ENCODE results near the gene MARCKS. TPM values are rescaled to one million over a fixed set of nuclear protein-coding genes. Genes with fewer than 3 reads are reported as not detected.

Gene MARCKS
- total RNA-seq, 2 experiments from 2014 or later = 0.47 to 0.83 TPM

- no peak overlapping the region for H3K4me3 Mint-ChIP-seq
- H3K27me3 Mint-ChIP-seq = peaks cover 14% of the 10 kb centered on the region
- H3K27ac Mint-ChIP-seq = no peak overlapping the region
- DNase-seq (no peak), ATAC-seq (no peak)
- H3K36me3 Mint-ChIP-seq (ENCODE audit: low read depth) = no peaks in the 10 kb centered on the region
- ChIA-PET POLR2A (no interaction called here), CTCF (interaction anchor here (0.7 kb wide), 1 partner anchor 9 kb away, joined by 3 read pairs; no protein-coding TSS in a partner anchor)
- H3K4me1 Mint-ChIP-seq (ENCODE audit: low read depth) = no peaks in the 10 kb centered on the region
- TF ChIP-seq CTCF (IDR thresholded peaks at IDR 0.05) = no peak
- intact Hi-C loops (cut with micrococcal nuclease) = no loop called here
- no peaks in the 10 kb centered on the region for H3K9me3 Mint-ChIP-seq
Measured at GRCh38 chr6:113820761-113821160, 36.4 kb upstream of the MARCKS start.

GRCh38 chr6:113821445-113821844 lies 35.7 kb upstream of the MARCKS start:
- Mint-ChIP-seq H3K9me3 (no peaks in the 10 kb centered on the region), H3K27me3 (peaks cover 14% of the 10 kb centered on the region), H3K4me3 (no peak overlapping the region), H3K4me1 (ENCODE audit: low read depth) (no peaks in the 10 kb centered on the region), H3K27ac (no peak overlapping the region), H3K36me3 (ENCODE audit: low read depth) (no peaks in the 10 kb centered on the region)
- POLR2A ChIA-PET = no interaction called here
- intact Hi-C loops (cut with micrococcal nuclease) = no loop called here
- no peak for TF ChIP-seq CTCF (IDR thresholded peaks at IDR 0.05)
- ATAC-seq (no peak), DNase-seq (no peak)
- CTCF ChIA-PET = interaction anchor here (0.7 kb wide), 1 partner anchor 8 kb away, joined by 3 read pairs; no protein-coding TSS in a partner anchor

GRCh38 chr6:113823916-113824315 lies 33.2 kb upstream of the MARCKS start:
- CTCF ChIA-PET = no interaction called here
- no peak for DNase-seq

GRCh38 chr6:113824411-113824810 lies 32.7 kb upstream of the MARCKS start:
- TF ChIP-seq CTCF (IDR thresholded peaks at IDR 0.05) = no peak
- H3K4me3 Mint-ChIP-seq = no peak overlapping the region
- H3K4me1 Mint-ChIP-seq (ENCODE audit: low read depth) = no peaks in the 10 kb centered on the region
- H3K9me3 Mint-ChIP-seq = no peaks in the 10 kb centered on the region
- DNase-seq (no peak), ATAC-seq (no peak)
- intact Hi-C loops (cut with micrococcal nuclease) = no loop called here
- H3K36me3 Mint-ChIP-seq (ENCODE audit: low read depth) = no peaks in the 10 kb centered on the region
- H3K27me3 Mint-ChIP-seq = peaks cover 22% of the 10 kb centered on the region
- CTCF ChIA-PET = no interaction called here
- POLR2A ChIA-PET = no interaction called here
- no peak overlapping the region for H3K27ac Mint-ChIP-seq

More at GRCh38 chr6:113823916-113824315, 33.2 kb upstream of the MARCKS start:
- no peaks in the 10 kb centered on the region for H3K4me1 Mint-ChIP-seq (ENCODE audit: low read depth)
- peaks cover 20% of the 10 kb centered on the region for H3K27me3 Mint-ChIP-seq
- no peak overlapping the region for H3K27ac Mint-ChIP-seq
- H3K36me3 Mint-ChIP-seq (ENCODE audit: low read depth) = no peaks in the 10 kb centered on the region
- intact Hi-C loops (cut with micrococcal nuclease) = no loop called here
- POLR2A ChIA-PET = no interaction called here
- no peak for TF ChIP-seq CTCF (IDR thresholded peaks at IDR 0.05)
- H3K4me3 Mint-ChIP-seq = no peak overlapping the region
- H3K9me3 Mint-ChIP-seq = no peaks in the 10 kb centered on the region
- no peak for ATAC-seq

DNA sequence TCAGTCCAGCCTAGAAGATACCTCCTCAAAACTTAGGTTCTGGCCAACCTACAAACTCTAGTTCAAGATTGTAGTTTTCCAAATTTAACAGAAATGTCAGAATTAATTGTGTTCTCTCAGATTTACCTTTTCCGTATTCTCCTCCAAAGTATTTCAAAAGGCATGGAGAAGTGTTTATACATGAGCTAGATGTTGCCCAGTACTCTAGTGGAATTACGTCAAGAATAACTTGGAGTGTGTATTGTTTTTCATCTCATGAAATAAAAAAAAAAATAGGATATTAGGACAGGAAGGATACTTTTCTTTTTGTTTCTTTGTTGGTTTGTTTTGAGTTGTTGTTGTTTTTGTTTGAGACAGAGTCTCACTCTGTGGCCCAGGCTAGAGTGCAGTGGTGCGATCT lies 32.3 kb upstream of the MARCKS start:
- ChIA-PET CTCF (no interaction called here), POLR2A (interaction anchor here (0.7 kb wide), 1 partner anchor 87 kb away, joined by 3 read pairs; no protein-coding TSS in a partner anchor)
- Mint-ChIP-seq H3K36me3 (ENCODE audit: low read depth) (no peaks in the 10 kb centered on the region), H3K27me3 (peaks cover 22% of the 10 kb centered on the region), H3K27ac (no peak overlapping the region), H3K4me3 (no peak overlapping the region), H3K4me1 (ENCODE audit: low read depth) (no peaks in the 10 kb centered on the region), H3K9me3 (no peaks in the 10 kb centered on the region)
- DNase-seq (no peak), ATAC-seq (no peak)
- TF ChIP-seq CTCF (IDR thresholded peaks at IDR 0.05) = no peak
- intact Hi-C loops (cut with micrococcal nuclease) = no loop called here

Measured in activated CD8-positive, alpha-beta T cell treated with anti-CD3 and anti-CD28 coated beads for 36 hours (primary cell).